H1 (cell line): ENCODE results near the gene DYNLT2B. TPM values are rescaled to one million over a fixed set of nuclear protein-coding genes. Genes with fewer than 3 reads are reported as not detected.

ENCODE experiments used
- BACH1 ChIP-seq: IDR thresholded peaks from 2 replicates; pipeline ENCODE4 v1.6.1; 2012; ENCODE audit warnings: low read length, improper control_type of control experiment
- CHD7 ChIP-seq: fragments of 300-600 bp; sonication (generic); IDR thresholded peaks from 2 replicates; pipeline ENCODE4 v1.7.1; 2012; ENCODE audit warnings: low read length, moderate library complexity, mild to moderate bottlenecking, inconsistent platforms; ENCODE audit not compliant: insufficient replicate concordance
- EGR1 ChIP-seq: IDR thresholded peaks from 2 replicates; pipeline ENCODE4 v1.6.1; 2011; ENCODE audit warnings: low read depth, low read length, borderline replicate concordance
- RNF2 ChIP-seq: fragments of 200-900, 300-1000 bp; sonication (generic); IDR thresholded peaks from 2 replicates; pipeline ENCODE4 v1.7.1; 2016; ENCODE audit warnings: borderline replicate concordance, low read depth, mild to moderate bottlenecking, antibody characterized with exemption, low read length; ENCODE audit not compliant: poor library complexity, severe bottlenecking; ENCODE audit errors: missing control alignments
- polyA plus RNA-seq, 7 experiments: library from polyadenylated mRNA; depleted of rRNA in 3 of 7; stranded (reverse) in 5 of 7; unstranded in 2 of 7; fragments of >200 nt in 5 of 7; fragments of 200-250 nt in 2 of 7; gene quantifications; 1 replicate in 5 of 7; 2 replicates in 1 of 7; 4 replicates in 1 of 7; pipeline versions ENCODE4 v1.2.1 to v1.2.3, GENCODE V29; 2011 to 2013; ENCODE audit warnings: missing spikeins in 2 of 7, mixed read lengths in 2 of 7
- total RNA-seq: library from RNA; stranded (reverse); fragmentation: NEBNext Ultra II Directional; extraction: Animal tissue kit (Norgen Biotek cat#: 25700); gene quantifications from 2 replicates; pipeline ENCODE4 v1.2.1, GENCODE V29; 2021

The DYNLT2B gene
- total and polyA plus RNA-seq, 2 of the 8 experiments (the other 6 are each of a cell fraction or from before 2014, with no cell fraction given): 10.9 to 22.2 TPM

- TF ChIP-seq CHD7 (no peak), BACH1 (no peak), EGR1 (no peak), RNF2 (no peak)
- TF ChIP-seq, all 59 proteins: peak for 0
These were observed 3.1 kb upstream of the DYNLT2B start (continued) for GRCh38 chr3:196321162-196321561.
